NOMO-1 treated with dmso at 0.1 percent for 144 hours (cell line): ENCODE measurements around the gene SH2D3C.

Source experiments
- DNase-seq: peaks from one replicate; lab custom pipeline; 2025; ENCODE audit not compliant: unreplicated experiment; lab: John Stamatoyannopoulos, UW

The SH2D3C gene

DNA sequence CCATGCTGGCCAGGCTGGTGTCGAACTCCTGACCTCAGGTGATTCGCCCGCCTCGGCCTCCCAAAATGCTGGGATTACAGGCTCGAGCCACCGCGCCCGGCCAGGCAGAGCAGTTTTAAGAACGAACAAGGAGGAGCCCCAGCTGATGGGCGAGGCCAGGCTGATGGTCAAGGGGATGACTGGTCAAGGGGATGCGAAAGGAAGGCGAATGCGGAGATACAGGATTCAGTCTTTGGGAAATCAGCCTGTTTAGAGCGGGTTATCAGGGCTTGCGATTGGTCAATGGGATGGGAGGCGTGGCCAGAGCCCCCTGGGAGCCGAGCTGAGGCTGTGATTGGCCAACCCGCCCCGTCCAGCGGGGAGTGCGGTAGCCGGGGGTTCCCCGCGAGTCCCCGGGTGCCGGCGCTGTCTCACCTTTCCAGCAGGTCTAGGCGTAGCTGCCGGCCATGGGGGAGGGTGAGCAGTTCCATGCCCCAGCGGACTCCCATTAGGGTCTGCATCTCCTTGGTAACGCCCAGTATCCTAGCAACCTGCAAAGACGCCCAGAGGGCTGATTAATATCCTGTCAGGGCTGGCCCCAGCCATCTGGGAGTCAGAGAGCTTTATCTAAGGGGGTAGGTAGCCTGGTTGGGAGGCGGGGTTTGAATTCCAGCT lies 35.9 kb downstream of the SH2D3C start:
- no peak for DNase-seq

DNA sequence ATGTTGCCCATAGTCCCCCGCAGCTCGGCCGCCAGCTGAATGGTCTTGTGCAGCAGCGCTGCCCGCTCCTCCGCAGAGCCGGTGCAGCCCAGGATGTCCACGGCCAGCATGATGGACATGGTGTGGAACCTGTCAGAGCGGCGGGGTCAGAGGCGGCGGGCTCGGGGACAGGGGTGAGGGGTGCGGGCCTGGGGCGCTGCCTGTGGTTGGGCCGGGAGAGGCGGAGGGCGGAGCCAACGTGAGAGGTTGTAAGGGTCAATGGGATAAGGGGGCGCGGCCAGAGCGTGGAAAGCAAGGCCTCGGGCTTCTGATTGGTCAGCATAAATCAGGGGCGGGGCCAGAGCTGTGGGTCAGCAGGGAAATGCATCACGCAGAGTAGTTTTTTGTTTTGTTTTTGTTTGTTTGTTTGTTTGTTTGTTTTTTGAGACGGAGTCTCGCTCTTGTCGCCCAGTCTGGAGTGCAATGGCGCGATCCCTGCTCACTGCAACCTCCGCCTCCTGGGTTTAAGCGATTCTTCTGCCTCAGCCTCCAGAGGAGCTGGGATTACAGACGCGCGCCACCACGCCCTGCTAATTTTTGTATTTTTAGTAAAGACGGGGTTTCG lies 36.5 kb downstream of the SH2D3C start:
- DNase-seq = no peak

DNA sequence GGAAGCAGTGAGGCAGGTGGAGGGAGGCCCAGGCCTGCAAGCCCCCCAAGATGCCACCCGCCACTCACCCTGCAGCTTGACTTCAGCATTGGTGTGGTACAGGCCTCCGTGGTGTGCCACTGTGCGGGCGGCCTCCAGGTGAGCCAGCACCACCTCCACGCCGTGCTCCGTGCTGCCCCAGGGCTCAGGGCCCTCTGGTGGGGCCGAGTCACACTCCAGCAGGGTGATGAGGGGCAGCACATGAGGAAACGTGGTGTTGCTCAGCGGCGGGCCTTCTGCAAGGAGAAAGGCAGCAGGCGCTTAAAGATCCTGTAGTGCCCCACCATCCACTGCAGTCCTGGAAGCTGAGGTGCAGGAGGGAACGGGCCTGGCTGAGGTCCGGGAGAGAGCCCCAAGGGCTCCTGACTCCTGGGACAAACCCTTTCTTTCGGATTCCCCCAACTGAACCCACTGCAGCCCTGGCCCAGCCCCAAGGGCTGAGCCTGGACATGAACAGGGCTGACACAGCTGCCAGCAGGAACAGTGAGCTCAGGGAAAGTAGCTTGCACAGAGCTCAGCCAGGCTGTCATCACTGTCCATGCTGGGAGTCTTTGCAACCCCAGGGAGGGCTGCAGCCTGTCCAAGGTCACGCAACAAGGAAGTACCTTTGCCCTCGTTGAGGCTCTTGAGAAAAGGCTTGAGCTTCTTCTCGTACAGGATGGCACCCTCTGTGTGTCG lies 38.7 kb downstream of the SH2D3C start:
- DNase-seq = no peak

DNA sequence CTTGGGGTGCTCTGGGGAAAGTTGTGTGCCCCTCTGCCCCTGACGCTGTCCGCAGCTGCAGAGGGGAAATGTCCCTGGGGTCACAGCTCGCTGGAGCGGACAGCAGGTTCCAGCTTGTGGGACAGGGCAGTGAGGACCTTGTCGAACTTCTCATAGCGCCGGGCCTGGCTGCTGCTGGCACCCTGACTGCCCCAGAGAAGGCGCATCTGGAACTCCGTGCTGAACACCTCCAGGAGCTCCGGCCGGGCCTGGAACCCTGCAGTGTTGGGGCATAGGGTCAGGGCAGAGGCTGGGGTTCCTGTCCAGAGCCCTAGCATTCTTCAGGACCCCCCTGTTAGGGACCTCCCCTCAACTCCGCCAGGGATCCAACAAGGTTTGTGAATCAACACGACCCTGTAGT lies 39.8 kb downstream of the SH2D3C start:
- no peak for DNase-seq

DNA sequence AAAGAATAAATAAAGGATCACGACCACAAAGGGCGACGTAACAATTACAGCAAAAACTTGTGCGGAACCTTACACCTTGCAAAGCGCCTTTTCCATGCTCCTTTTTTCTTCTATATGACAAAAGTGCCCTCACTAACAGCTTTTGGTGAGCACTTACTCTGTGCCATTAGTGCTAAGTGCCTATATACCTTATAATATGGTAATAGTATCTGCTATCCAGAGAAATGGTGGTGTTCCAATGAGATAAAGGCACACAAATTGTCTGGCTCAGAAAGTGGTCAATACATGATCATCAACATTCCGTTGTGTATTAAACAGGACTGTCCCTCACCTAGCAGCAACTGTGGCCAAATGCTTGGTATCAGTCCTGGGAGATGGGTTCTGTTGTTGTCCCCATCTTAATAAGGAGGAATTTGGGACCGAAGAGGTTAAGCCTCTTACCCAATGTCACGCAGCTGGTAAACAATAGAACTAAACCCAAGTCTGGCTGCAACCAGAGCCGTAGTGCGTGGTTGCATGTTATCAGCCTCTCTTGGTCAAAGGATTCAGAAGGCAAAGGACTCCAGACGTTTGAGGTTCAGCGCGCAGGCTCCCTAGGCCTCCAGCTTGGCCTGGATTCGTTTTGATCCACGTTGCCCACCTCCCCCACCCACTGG lies 42.8 kb downstream of the SH2D3C start:
- DNase-seq = no peak

DNA sequence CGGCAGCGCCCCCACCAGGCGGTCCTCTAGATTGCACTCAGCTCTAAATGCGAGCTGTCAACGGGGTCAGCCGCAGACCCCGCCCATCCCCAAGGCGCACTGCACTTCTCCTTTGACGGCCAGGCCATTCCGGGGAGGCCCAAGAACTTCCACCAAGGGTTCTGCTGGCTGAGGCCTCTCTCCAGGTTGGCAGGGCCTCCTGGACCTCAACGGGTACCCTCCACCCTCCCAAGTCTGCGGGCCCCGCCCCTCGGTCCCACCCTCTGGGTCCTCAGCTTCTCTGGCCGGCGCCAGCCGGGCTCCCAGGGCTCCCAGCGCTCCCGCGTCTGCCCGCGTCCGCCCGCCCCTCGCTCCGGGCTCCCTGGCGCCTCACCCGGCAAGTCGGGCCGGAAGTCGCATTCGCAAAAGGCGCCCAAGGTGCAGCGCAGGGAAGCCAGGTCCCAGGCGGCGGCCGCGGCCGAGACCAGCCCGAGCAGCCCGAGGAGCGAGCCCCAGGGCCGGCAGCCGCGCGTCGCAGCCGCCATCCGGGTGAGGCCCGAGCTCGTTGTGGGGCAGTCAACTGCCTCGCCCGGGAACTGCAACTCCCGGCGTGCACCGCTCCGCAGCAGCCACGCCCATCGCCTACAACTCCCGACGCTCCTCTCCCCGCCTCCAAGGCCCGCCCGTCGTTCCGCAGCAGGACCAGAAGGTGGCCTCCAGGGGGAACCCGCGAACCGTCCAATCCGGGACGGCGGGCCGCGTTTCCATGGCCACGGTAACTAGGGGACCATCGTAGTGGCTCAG lies 43.5 kb downstream of the SH2D3C start, which contains the start of gene TOR2A:
Gene TOR2A (minus strand): TSS at position 548 of the 783 bp plus-strand sequence. CDS start 24 bp downstream, at position 524.
- peak; percentile 98 for DNase-seq

DNA sequence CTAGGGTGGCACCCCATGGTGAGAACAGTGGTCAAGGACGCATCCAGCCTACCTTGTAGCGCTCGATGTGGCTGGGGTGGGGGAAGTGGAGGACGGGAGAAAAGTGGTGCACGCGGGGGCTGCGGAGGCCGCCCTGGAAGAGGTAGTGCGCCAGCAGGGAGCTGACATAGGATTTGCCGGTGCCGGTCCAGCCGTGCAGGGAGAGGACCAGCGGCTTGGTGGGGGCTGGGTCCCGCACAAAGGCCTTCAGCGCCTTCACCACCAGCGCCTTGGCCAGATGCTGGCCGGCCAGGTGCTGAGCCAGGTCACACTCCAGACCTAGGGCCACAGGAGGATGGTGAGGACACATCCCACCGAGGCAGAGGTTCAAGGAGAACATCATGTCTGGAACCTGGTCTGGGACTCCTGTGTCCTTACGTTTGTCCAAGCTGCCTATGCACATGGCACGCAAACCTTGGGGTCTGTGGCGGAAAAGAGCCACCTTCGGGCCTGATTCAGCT lies 44.2 kb downstream of the SH2D3C start:
- no peak for DNase-seq

DNA sequence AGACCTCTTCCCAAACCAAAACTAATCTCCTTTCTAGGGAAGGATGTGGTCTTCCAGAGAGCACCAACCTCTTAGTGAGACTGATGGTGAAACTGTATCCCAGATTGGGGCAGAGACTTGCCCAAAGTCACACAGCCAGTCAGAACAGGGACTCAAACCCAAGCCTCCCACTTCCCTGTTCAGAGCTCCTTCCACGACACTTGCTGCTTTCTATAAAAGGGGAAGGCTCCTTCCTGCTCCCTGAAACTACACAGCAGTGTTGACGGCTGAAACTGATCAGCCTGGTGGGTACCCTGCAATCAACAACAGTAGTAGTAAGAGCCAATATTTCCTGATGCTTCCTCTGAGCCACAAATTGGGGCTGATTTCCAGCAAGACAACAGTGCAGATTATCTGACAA lies 44.9 kb downstream of the SH2D3C start:
- peak; percentile 22 for DNase-seq

DNA sequence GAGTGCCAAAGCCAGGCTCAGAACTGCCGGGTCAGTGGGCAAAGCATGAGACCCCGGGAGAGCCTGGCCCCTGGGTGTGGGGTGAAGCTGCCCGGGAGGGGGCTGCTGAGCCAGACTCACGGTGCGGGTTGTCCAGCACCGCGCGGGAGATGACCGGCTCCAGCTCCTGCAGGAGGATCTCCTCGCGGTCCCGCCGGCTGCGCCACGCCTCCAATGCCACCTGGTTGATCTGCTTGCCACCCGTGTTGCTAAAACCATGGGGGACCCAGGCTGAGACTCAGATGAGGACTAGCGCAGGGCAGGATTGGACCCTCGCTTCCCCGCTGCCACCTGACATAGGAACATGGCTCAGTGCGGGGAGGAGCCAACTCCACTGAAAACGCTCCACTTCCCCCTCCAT lies 46.0 kb downstream of the SH2D3C start:
- DNase-seq = no peak

DNA sequence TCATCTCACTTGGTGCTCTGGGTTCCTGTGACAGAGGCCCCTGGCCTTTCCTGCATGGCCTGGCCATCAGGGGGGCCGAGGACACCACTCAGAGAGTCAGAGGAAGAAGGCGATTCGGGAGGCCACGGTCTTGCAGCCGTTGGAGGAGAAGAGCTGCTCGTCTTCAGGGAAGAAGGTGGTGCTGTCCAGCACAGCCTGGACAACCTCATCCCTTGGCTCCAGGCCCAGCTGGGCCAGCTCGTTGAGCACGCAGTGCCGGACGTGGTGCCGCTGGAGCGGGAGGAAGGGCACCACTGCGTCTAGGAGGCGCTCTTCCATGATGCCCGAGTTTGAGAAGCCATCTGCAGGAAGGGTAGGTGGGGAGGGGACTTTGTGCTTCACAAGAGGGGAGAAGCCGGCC lies 46.5 kb downstream of the SH2D3C start:
- DNase-seq = no peak

DNA sequence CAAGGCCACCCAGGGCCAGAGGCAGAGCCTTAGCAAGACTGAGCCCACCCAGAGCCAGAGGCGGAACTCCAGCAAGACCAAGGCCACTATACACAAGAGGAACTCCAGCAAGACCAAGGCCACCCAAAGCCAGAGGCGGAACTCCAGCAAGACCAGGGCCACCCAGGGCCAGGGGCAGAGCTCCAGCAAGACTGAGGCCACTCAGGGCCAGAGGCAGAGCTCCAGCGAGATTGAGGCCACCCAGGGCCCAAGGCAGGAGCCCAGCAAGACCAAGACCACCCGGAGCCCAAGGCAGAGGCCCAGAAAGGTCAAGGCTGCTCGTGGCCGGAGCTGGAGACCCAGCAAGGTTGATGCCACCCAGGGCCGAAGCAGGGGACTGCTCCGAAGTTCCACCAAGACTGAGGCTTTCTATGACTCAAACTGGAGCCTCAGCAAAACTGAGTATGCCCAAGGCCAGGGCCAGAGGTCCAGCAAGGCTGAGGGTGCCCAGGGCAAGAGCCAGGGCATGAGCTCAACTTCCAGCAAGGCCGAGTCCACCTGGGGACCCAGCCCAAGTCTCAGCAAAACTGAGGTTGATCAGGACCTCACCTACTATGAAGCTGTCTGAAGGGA lies 47.6 kb downstream of the SH2D3C start:
- DNase-seq = no peak

DNA sequence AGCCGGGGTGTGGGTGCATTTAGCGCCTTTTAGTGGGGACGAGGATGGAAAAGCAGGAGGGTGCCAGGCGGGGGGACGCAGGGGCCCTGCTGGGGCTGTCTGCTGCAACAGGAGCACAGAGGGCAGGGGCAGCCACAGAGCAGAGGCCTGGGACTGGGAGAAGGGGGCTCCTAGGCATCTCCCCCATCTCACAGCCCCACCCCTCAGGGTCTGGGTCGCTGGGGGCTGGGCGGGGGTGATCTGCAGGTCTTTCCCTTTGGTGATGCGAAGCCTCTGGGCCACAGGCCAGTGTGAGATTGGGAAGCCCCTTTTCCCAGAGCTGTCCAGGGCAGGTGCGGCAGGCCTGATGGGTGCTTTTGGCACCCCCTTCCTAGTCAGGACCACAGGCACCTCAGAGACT lies 48.2 kb downstream of the SH2D3C start:
- DNase-seq = no peak

DNA sequence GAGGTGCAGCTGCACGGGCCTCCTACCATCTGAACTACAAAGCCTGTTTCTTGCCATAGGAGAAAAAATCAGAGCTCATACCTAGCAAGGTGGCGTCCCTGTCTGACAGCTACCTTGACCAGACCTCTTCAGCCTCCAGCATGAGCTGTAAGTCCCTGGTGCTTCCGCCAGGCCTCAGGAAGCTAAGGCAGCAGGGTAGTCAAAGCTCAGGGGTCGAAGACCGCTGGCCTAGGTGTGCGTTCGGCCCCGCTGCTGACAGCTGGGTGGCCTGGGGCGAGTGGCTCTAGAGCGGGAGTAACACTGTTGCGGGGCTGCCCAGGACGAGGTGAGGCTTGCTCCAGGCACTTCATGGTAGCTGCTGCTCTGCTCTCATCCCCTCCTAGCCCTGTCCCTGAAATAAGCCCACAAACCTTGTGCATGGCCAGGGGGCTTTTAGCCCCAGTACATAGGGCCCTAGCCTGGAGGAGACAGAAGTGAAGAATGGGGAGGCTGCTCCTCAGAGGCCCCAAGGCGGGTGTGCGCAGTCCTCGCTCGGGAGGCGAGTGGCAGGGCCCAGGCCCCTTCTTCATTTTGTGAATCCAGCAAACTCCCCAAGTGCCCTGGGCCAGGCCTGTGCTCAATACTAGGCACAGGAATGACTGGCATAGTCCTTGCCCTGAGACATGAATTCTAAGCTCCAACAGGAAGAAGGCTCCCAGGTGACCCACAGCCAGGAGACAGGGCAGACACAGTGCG lies 48.8 kb downstream of the SH2D3C start:
- no peak for DNase-seq

DNA sequence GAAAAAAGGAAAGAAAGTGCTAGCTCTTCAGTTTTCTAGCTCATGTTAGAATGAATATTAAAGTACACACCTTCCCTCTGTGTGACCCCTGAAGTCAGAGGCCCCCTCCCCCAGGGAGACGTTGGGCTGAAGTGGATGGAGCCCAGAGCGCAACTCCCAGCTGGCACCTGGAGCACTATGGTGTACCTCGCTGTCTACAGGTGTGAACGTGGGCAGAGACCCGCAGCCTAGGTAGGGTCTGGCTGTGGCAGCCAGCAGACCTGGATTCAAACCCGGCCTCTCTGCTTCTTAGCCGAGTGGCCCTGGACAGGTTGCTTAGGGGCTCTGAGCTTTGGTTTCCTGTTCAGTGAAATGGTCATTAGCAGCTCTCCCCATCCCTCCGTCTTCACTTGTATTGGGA lies 49.7 kb downstream of the SH2D3C start:
- DNase-seq = no peak

DNA sequence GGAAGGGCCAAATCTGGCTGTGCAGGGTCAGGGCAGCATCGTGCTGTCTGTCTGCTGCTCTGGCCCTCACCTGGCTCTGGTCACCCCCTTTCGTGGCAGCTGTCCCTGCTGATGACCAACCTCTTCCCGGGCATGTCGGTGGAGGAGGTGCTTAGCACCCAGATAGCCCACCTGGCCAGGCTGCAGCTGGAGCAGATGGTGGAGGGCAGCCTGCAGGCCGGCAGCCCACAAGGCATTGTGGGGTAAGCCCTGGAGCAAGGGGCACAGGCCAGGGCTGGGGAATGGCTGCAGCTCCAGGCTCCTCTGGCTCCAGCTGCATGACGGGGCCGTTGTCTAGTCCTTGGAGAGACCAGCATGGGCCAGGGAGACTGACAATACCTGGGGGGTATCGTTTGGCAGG lies 51.6 kb downstream of the SH2D3C start:
- no peak for DNase-seq

DNA sequence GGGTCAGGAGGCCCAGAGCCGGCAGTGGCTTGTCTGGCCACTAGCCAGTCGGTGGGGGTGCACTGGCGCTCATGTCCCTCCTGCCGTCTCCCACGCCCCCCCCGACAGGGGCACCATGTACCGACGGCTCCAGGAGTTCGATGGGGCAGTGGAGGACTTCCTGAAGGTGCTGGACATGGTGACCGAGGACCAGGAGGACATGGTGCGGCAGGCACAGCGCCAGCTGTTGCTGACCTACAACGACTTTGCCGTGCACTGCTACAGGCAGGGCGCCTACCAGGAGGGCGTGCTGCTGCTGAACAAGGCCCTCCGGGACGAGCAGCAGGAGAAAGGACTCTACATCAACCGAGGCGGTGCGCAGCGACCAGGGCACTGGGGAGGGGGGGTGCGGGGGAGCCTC lies 54.5 kb downstream of the SH2D3C start:
- DNase-seq = no peak

DNA sequence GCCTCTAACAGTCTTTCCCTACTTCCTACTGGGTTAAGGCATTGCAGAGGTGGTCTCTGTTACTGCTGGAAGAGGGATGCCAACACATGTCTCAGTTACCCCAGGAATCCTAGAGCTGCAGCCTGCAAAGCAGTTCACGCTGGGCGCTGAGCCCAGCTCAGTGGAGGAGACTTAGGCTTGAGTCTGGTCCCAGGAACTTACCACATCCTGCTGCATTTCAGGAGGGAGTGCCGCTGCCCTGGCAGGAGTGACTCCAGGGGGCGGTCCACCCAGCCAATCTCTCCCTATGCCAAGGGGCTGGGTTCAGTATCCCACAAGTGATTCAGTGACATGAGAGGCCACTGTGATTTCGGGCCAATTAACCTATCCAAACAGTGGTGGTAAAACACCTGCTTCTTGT lies 55.0 kb downstream of the SH2D3C start:
- no peak for DNase-seq

DNA sequence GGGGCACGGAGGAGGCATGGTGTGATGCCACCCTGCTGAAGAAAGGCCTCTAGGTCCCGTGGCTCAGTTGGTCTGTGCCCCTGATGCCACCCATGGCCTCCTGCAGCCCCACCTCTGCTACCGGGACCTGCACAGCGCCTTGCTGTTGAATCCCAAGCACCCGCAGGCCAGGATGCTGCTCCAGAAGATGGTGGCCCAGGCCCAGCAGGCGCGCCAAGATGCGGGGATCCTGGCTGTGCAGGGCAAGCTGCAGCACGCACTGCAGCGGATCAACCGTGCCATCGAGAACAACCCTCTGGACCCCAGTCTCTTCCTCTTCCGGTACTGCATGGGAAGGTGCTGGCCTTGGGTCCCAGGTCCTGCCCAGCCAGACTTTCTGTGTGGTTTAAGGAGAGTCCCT lies 55.5 kb downstream of the SH2D3C start:
- DNase-seq = no peak

DNA sequence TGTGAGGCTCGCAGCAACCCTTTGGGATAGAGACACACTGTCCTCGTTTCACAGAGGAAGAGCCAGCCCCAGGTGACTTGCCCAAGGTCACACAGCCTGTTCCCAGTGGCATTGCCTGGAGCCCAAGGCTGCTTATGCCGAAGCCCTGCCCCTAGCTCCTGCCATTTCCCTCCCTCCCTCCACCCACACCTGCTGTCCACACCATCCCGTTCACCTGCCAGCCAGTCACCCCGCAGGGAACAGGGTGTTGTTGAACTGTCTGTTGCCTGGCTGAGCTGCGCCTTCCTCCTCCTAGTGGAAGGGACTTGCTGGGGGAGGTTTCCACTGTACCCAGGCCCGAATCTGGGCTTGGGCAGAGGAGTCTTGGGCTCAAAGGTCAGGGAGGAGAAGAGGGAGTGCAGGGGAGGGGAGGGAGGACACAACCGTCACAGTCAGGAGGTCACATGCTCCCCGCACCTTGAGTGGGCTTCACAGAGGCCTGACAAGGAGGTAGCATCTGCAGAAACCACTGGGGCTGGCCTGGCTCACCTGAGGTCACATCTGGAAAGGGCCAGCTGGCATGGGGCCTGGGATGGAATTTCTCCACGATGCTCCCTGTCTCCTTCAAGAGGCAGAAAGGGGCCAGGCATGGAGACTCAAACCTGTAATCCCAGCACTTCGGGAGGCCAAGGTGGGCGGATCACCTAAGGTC lies 56.3 kb downstream of the SH2D3C start:
- DNase-seq = no peak
